Ishikawa (cell line): ENCODE data around the gene MAP3K4.

Experiments used
- CEBPB ChIP-seq: IDR thresholded peaks from 2 replicates; pipeline ENCODE4 v1.6.1; 2012
- CREB1 ChIP-seq: IDR thresholded peaks from 2 replicates; pipeline ENCODE4 v1.6.1; 2012; ENCODE audit warnings: low read depth
- EGR1 ChIP-seq: IDR thresholded peaks from 2 replicates; pipeline ENCODE4 v1.6.1; 2012
- EP300 ChIP-seq: IDR thresholded peaks from 2 replicates; pipeline ENCODE4 v1.6.1; 2012; ENCODE audit warnings: borderline replicate concordance
- FOXM1 ChIP-seq: IDR thresholded peaks from 2 replicates; pipeline ENCODE4 v1.6.1; 2012; ENCODE audit warnings: low read depth, borderline replicate concordance
- MAX ChIP-seq: IDR thresholded peaks from 2 replicates; pipeline ENCODE4 v1.6.1; 2012
- RAD21 ChIP-seq: IDR thresholded peaks from 2 replicates; pipeline ENCODE4 v1.6.1; 2012; ENCODE audit warnings: low read depth
- REST ChIP-seq: IDR thresholded peaks from 2 replicates; pipeline ENCODE4 v1.6.1; 2012; ENCODE audit warnings: low read depth, mild to moderate bottlenecking
- TAF1 ChIP-seq: IDR thresholded peaks from 2 replicates; pipeline ENCODE4 v1.6.1; 2012; ENCODE audit warnings: low read depth, mild to moderate bottlenecking
- TCF12 ChIP-seq: IDR thresholded peaks from 2 replicates; pipeline ENCODE4 v1.6.1; 2012; ENCODE audit warnings: low read depth
- TEAD4 ChIP-seq: IDR thresholded peaks from 2 replicates; pipeline ENCODE4 v1.6.1; 2012
- USF1 ChIP-seq: IDR thresholded peaks from 2 replicates; pipeline ENCODE4 v1.6.1; 2012
- ZBTB7A ChIP-seq: IDR thresholded peaks from 2 replicates; pipeline ENCODE4 v1.6.1; 2012; ENCODE audit warnings: low read depth

The MAP3K4 gene

GRCh38 chr6:161152907-161153662 is 161.5 kb downstream of the MAP3K4 start:
- peak; percentile 60; the same call in 1 of the 2 replicates for TF ChIP-seq RAD21
- no peak for TF ChIP-seq TCF12
- no peak for TF ChIP-seq TAF1
- no peak for TF ChIP-seq MAX
- TF ChIP-seq FOXM1: no peak
- no peak for TF ChIP-seq REST

DNA sequence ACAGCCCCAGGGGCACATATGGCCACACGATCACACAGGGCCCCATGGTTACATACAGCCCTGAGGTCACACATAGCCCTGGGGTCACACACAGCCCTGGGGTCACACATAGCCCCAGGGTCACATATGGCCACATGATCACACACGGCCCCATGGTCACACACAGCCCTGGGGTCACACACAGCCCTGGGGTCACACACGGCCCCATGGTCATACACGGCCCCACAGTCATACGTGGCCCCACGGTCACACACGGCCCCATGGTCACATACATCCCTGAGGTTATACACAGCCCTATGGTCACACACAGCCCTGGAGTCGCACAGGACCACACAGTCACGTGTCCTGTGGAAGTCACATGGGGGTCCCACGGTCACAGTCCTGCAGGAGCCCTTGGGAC is 162.2 kb downstream of the MAP3K4 start:
- TF ChIP-seq ZBTB7A (no peak), FOXM1 (no peak), CREB1 (no peak), CEBPB (no peak), EP300 (no peak), EGR1 (no peak)

- TF ChIP-seq TAF1 (no peak), USF1 (no peak), EP300 (no peak), EGR1 (no peak), CEBPB (no peak), CREB1 (no peak), RAD21 (no peak), ZBTB7A (no peak)
Observed at GRCh38 chr6:161154796-161155335, 163.3 kb downstream of the MAP3K4 start.

DNA sequence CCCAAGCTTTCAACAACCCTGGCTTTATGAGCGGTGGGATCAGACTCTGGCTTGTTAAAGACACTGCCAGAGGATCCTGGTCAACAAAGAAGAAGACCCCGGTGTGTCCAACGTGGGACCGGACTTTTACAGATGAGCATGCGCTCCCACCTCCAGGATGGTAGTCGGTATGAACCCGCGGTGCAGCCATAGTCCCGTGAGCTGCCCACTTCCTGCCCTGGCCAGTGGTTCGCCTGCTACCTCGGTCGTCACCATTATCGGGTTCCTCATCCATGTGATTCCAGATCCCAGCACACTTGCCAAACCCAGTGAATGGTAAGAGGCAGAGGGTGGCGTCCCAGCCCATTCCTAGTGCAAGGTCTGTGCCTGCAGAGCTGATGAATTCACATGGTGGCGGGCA is 169.6 kb downstream of the MAP3K4 start:
- no peak for TF ChIP-seq EP300
- no peak for TF ChIP-seq FOXM1
- TF ChIP-seq EGR1: no peak
- no peak for TF ChIP-seq TEAD4
- TF ChIP-seq TAF1: no peak

DNA sequence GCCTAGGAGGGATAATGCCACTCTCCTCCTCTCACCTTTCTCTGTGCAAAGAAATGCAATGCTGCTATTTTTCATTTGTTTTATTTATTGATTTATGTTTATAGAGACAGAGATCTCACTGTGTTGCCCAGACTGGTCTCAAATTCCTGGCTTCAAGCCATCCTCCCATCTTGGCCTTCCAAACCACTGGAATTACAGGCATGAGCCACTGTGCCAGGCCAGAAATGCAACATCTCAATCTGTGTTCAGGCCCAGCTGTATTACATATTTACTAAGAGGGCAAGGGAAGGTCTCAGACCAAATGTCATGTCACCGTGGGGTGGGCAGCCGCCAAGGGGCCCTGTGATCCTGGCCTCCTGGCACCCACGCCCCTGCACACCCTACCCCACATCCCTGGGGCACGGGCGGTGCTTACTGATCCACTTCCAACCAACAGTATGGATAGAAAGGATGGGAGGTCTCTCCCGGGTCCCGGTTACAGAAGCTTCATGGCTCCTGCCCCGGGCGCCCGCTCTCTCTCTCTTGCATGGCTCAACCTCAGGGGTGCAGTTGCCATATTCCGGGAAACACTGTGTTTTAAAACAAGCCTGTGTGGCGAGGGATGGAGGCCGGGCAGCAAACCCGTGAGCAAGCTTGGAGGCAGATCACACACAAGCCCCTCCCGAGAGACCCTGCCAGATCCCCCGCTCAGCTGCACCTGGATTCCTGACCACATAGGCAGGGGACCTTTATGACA is 170.5 kb downstream of the MAP3K4 start:
- TF ChIP-seq TEAD4 (no peak), MAX (no peak), EP300 (no peak), CREB1 (no peak), USF1 (no peak), FOXM1 (no peak), REST (no peak)

DNA sequence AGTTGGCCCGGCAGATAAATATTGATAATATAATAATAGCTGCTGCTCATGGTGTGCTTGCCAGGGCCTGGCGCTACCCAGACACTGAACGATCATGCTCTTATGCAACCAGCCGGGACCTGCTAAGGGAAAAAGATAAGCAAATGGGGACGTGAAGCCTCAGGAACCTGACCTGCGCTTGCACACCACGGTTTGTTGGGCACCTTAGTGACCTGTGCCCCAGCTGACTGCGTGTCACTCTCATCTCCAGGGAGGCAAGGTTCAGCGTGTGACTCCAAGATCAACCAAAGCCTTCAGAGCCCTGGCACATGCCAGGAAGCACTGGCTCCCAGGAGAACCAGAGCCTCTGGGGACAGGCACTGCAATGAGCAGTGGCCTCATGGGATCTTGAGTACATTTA is 171.2 kb downstream of the MAP3K4 start:
- TF ChIP-seq TCF12 (no peak), CEBPB (no peak), TEAD4 (no peak), FOXM1 (no peak), TAF1 (no peak), EGR1 (no peak), USF1 (no peak), RAD21 (no peak), REST (no peak), EP300 (no peak), MAX (no peak)
